Peyer's patch (tissue), 4 donors: ENCODE measurements around the gene RAB38. TPM values are rescaled to one million over a fixed set of nuclear protein-coding genes. Genes with fewer than 3 reads are reported as not detected.
A peak's percentile ranks its signal among the peaks of the same experiment; 100 is the strongest.

Experiments
- DNase-seq, 3 donors: peaks; one replicate each; pipeline ENCODE4 v3.0.0-alpha.2; 2017 to 2019
- H3K27ac ChIP-seq, 4 donors: fragments of 200-600 bp; sonication (generic); one replicate each; pipeline ENCODE4 v1.5.1; 2016 to 2019
- H3K27me3 ChIP-seq, 2 donors: fragments of 200-600 bp; sonication (generic); one replicate each; pipeline ENCODE4 v1.5.1; 2019
- H3K36me3 ChIP-seq, 3 donors: fragments of 200-600 bp; sonication (generic); one replicate each; pipeline ENCODE4 v1.5.1; 2016 to 2019
- H3K4me1 ChIP-seq, 4 donors: fragments of 200-600 bp; sonication (generic); one replicate each; pipeline ENCODE4 v1.5.1; 2016 to 2019
- H3K4me3 ChIP-seq, 4 donors: fragments of 200-600 bp; sonication (generic); 1 replicate in 3 of 4; 2 replicates in 1 of 4; pipeline ENCODE4 v1.5.1; 2016 to 2019; ENCODE audit warnings: mild to moderate bottlenecking in 1 of 4
- H3K9me3 ChIP-seq, 4 donors: fragments of 200-600 bp; sonication (generic); one replicate each; pipeline ENCODE4 v1.5.1; 2016 to 2019; ENCODE audit warnings: mild to moderate bottlenecking in 1 of 4
- CTCF ChIP-seq, 6 experiments: fragments of 450-650 bp in 4 of 6; fragments of 200-600 bp in 2 of 6; sonication (generic) in 1 of 6; IDR thresholded peaks; one replicate each; pipeline ENCODE4 v1.5.1; 2017 to 2019; ENCODE audit warnings: antibody characterized with exemption in 6 of 6, mild to moderate bottlenecking in 3 of 6, moderate library complexity in 1 of 6
- POLR2A ChIP-seq, 2 donors: fragments of 450-650 bp; IDR thresholded peaks; one replicate each; pipeline ENCODE4 v1.5.1; 2017; ENCODE audit warnings: antibody characterized with exemption in 2 of 2, mild to moderate bottlenecking in 2 of 2, moderate library complexity in 2 of 2
- total RNA-seq, 4 donors: library from RNA; depleted of rRNA; stranded (reverse); fragments of >200 nt; gene quantifications; one replicate each; pipeline ENCODE4 v1.1.0, GENCODE V29; 2016

RAB38 gene
- total RNA-seq, 4 donors from 2014 or later = 3.7 to 6.6 (median 6.3) TPM; not detected in 1

GRCh38 chr11:88105526-88105925 is 69.7 kb downstream of the RAB38 start:
- Histone ChIP-seq H3K27me3 (no peaks in the 10 kb centered on the region), H3K4me1 (peaks cover 0 to 8% (median 0%) of the 10 kb centered on the region in 4 donors), H3K4me3 (no peak overlapping the region), H3K27ac (no peak overlapping the region), H3K9me3 (no peaks in the 10 kb centered on the region), H3K36me3 (no peaks in the 10 kb centered on the region)
- TF ChIP-seq CTCF (IDR thresholded peaks at IDR 0.05) = no peak
- no peak for TF ChIP-seq POLR2A (IDR thresholded peaks at IDR 0.05)
- no peak for DNase-seq

- Histone ChIP-seq H3K27ac (no peak overlapping the region), H3K36me3 (no peaks in the 10 kb centered on the region), H3K4me3 (no peak overlapping the region), H3K4me1 (peaks cover 0 to 8% (median 0%) of the 10 kb centered on the region in 4 donors), H3K9me3 (no peaks in the 10 kb centered on the region), H3K27me3 (no peaks in the 10 kb centered on the region)
- DNase-seq = no peak
- TF ChIP-seq CTCF (IDR thresholded peaks at IDR 0.05) (no peak), POLR2A (IDR thresholded peaks at IDR 0.05) (no peak)
Observed at GRCh38 chr11:88104408-88104807, 70.8 kb downstream of the RAB38 start.

GRCh38 chr11:88103337-88104206 is 71.7 kb downstream of the RAB38 start:
- Histone ChIP-seq H3K9me3 (no peaks in the 10 kb centered on the region), H3K4me3 (no peak overlapping the region), H3K27ac (peak overlapping the region in 1 of 4 donors; percentile 21), H3K4me1 (peaks cover 0 to 8% (median 0%) of the 10 kb centered on the region in 4 donors), H3K36me3 (no peaks in the 10 kb centered on the region), H3K27me3 (no peaks in the 10 kb centered on the region)
- no peak for TF ChIP-seq POLR2A (IDR thresholded peaks at IDR 0.05)
- TF ChIP-seq CTCF (IDR thresholded peaks at IDR 0.05) = peak in 4 of 6 experiments; percentile 42 to 56 (median 50)
- peak in 1 of 3 donors; percentile 45 for DNase-seq

GRCh38 chr11:88102598-88102934 is 72.7 kb downstream of the RAB38 start:
- Histone ChIP-seq H3K4me3 (no peak overlapping the region), H3K4me1 (peaks cover 0 to 8% (median 0%) of the 10 kb centered on the region in 4 donors), H3K36me3 (no peaks in the 10 kb centered on the region), H3K27me3 (no peaks in the 10 kb centered on the region), H3K9me3 (no peaks in the 10 kb centered on the region), H3K27ac (no peak overlapping the region)
- no peak for TF ChIP-seq CTCF (IDR thresholded peaks at IDR 0.05)
- TF ChIP-seq POLR2A (IDR thresholded peaks at IDR 0.05) = no peak
- DNase-seq = no peak

- peaks cover 0 to 8% (median 0%) of the 10 kb centered on the region in 4 donors for H3K4me1 ChIP-seq
- no peak overlapping the region for H3K4me3 ChIP-seq
- H3K27me3 ChIP-seq = no peaks in the 10 kb centered on the region
- TF ChIP-seq CTCF (IDR thresholded peaks at IDR 0.05) (no peak), POLR2A (IDR thresholded peaks at IDR 0.05) (no peak)
- no peak for DNase-seq
- no peaks in the 10 kb centered on the region for H3K9me3 ChIP-seq
- no peak overlapping the region for H3K27ac ChIP-seq
- no peaks in the 10 kb centered on the region for H3K36me3 ChIP-seq
Observed at GRCh38 chr11:88101881-88102597, 73.2 kb downstream of the RAB38 start.
